HepG2 (cell line): ENCODE results near the gene VCP. TPM values are rescaled to one million over a fixed set of nuclear protein-coding genes. Genes with fewer than 3 reads are reported as not detected.

Experiments used
- CBFB ChIP-seq: sonication (generic); formaldehyde crosslinking; IDR thresholded peaks from 2 replicates; pipeline ENCODE4 v1.4.0; 2020; ENCODE audit warnings: missing genetic modification reagents
- FOSL2 ChIP-seq: sonication (generic); formaldehyde crosslinking; IDR thresholded peaks from 2 replicates; pipeline ENCODE4 v1.4.0; 2020; ENCODE audit warnings: missing genetic modification reagents
- GRHL1 ChIP-seq: sonication (generic); formaldehyde crosslinking; conservative IDR thresholded peaks from 2 replicates; pipeline ENCODE4 v1.8.0; 2022; ENCODE audit warnings: missing genetic modification reagents
- HOMEZ ChIP-seq: IDR thresholded peaks from 2 replicates; pipeline ENCODE4 v1.6.1; 2016; ENCODE audit warnings: low read depth
- IKZF5 ChIP-seq: IDR thresholded peaks from 2 replicates; pipeline ENCODE4 v1.6.1; 2018; ENCODE audit warnings: missing genetic modification reagents, mild to moderate bottlenecking, missing compliant biosample characterization
- IRF2 ChIP-seq: IDR thresholded peaks from 2 replicates; pipeline ENCODE4 v1.6.1; 2018; ENCODE audit warnings: missing genetic modification reagents, missing compliant biosample characterization
- KLF16 ChIP-seq, 2 experiments: sonication (generic) in 1 of 2; formaldehyde crosslinking in 1 of 2; IDR thresholded peaks; 2 replicates each; pipeline versions ENCODE4 v1.6.1 to v1.8.0; 2016 to 2023; ENCODE audit warnings: missing genetic modification reagents in 2 of 2, missing compliant biosample characterization in 1 of 2
- KLF6 ChIP-seq: IDR thresholded peaks from 2 replicates; pipeline ENCODE4 v1.8.0; 2016; ENCODE audit warnings: missing biosample characterization, missing genetic modification reagents
- MXD3 ChIP-seq: IDR thresholded peaks from 2 replicates; pipeline ENCODE4 v1.6.1; 2016; ENCODE audit warnings: mild to moderate bottlenecking, missing biosample characterization, missing genetic modification reagents
- PAX8 ChIP-seq: sonication (generic); formaldehyde crosslinking; IDR thresholded peaks from 2 replicates; pipeline ENCODE4 v1.8.0; 2022; ENCODE audit warnings: mild to moderate bottlenecking, missing genetic modification reagents, borderline replicate concordance
- PHF20 ChIP-seq: sonication (generic); formaldehyde crosslinking; IDR thresholded peaks from 2 replicates; pipeline ENCODE4 v1.5.0; 2020; ENCODE audit warnings: mild to moderate bottlenecking, missing genetic modification reagents
- PLSCR1 ChIP-seq: sonication (generic); formaldehyde crosslinking; IDR thresholded peaks from 2 replicates; pipeline ENCODE4 v1.5.0; 2020; ENCODE audit warnings: missing genetic modification reagents, mild to moderate bottlenecking, borderline replicate concordance
- POLR2G ChIP-seq: fragments of 200-400 bp; formaldehyde crosslinking; IDR thresholded peaks from 2 replicates; pipeline ENCODE4 v1.6.1; 2018; ENCODE audit warnings: mild to moderate bottlenecking, low read depth, low read length, moderate library complexity
- SMAD3 ChIP-seq: sonication (generic); formaldehyde crosslinking; IDR thresholded peaks from 2 replicates; pipeline ENCODE4 v1.4.0; 2020; ENCODE audit warnings: missing genetic modification reagents
- SRSF4 ChIP-seq: fragments of 200-400 bp; formaldehyde crosslinking; IDR thresholded peaks from one replicate; pipeline ENCODE4 v1.6.1; 2018; ENCODE audit warnings: mild to moderate bottlenecking, low read depth, low read length, moderate library complexity; ENCODE audit not compliant: poor library complexity, severe bottlenecking
- XRCC5 ChIP-seq: fragments of 200-400 bp; formaldehyde crosslinking; optimal IDR thresholded peaks from 2 replicates; pipeline ENCODE3; 2017; ENCODE audit warnings: mild to moderate bottlenecking, low read length
- ZBTB7B ChIP-seq: sonication (generic); formaldehyde crosslinking; IDR thresholded peaks from 2 replicates; pipeline ENCODE4 v1.4.0; 2020; ENCODE audit warnings: missing genetic modification reagents
- ZFX ChIP-seq: sonication (generic); formaldehyde crosslinking; IDR thresholded peaks from 2 replicates; pipeline ENCODE4 v1.4.0; 2020; ENCODE audit warnings: mild to moderate bottlenecking, low read depth, missing genetic modification reagents, moderate library complexity
- ZNF788 ChIP-seq: sonication (generic); formaldehyde crosslinking; IDR thresholded peaks from 2 replicates; pipeline ENCODE4 v1.5.0; 2020; ENCODE audit warnings: mild to moderate bottlenecking, missing genetic modification reagents, borderline replicate concordance
- ZSCAN20 ChIP-seq: sonication (generic); formaldehyde crosslinking; IDR thresholded peaks from 2 replicates; pipeline ENCODE4 v1.4.0; 2020; ENCODE audit warnings: missing genetic modification reagents, mild to moderate bottlenecking, borderline replicate concordance
- ZSCAN29 ChIP-seq: sonication (generic); formaldehyde crosslinking; conservative IDR thresholded peaks from 2 replicates; pipeline ENCODE4 v1.4.0; 2020; ENCODE audit warnings: mild to moderate bottlenecking, missing genetic modification reagents
- polyA plus RNA-seq, 8 experiments: library from polyadenylated mRNA; depleted of rRNA in 3 of 8; stranded (reverse) in 7 of 8; unstranded in 1 of 8; fragments of >200 nt; fragmentation: Illumina TruSeq in 4 of 8; extraction: Trizol in 4 of 8; gene quantifications; 2 replicates each; pipeline versions ENCODE4 v1.2.1 to v1.2.3, GENCODE V29; 2011 to 2016; ENCODE audit warnings: low read depth in 4 of 8, missing spikeins in 1 of 8, mixed read lengths in 1 of 8; ENCODE audit not compliant: insufficient read depth in 1 of 8
- total RNA-seq, 5 experiments: library from RNA; depleted of rRNA; stranded (reverse); fragments of >200 nt; fragmentation: Illumina TruSeq; extraction: Trizol; gene quantifications; 2 replicates each; pipeline ENCODE4 v1.2.3, GENCODE V29; 2016; ENCODE audit warnings: low read depth in 1 of 5

Gene VCP
- total and polyA plus RNA-seq, 2 of the 13 experiments (the other 11 are each of a cell fraction or from before 2014, with no cell fraction given) = 143 to 391 TPM

GRCh38 chr9:35079426-35080341 is 7.3 kb upstream of the VCP start, which contains the start of gene FANCG (continued):
- no peak for TF ChIP-seq ZBTB7B
- 0 out of 2 replicates have a peak, but pooled peaks have one; percentile 44 for TF ChIP-seq HOMEZ (CRISPR knock-in tag)
- TF ChIP-seq ZSCAN20 (CRISPR knock-in tag) = peak; percentile 32; the same call in 1 of the 2 replicates
- 0 out of 2 replicates have a peak, but pooled peaks have one; percentile 14 for TF ChIP-seq FOSL2 (CRISPR knock-in tag)
- TF ChIP-seq POLR2G = peak; percentile 57; the same call in 1 of the 2 replicates
- TF ChIP-seq ZNF788 (CRISPR knock-in tag) = peak; percentile 79; the same call in 1 of the 2 replicates
- peak; percentile 86; the same call in 1 of the 2 replicates for TF ChIP-seq SMAD3 (CRISPR knock-in tag)
- TF ChIP-seq ZFX = peak; percentile 88
- peak; percentile 69; the same call in 1 of the 2 replicates for TF ChIP-seq MXD3 (CRISPR knock-in tag)
- TF ChIP-seq IRF2 (CRISPR knock-in tag) = peak; percentile 56; the same call in 1 of the 2 replicates
- TF ChIP-seq PHF20 (CRISPR knock-in tag) = peak; percentile 71
- TF ChIP-seq SRSF4 = no peak
- peak; percentile 72 for TF ChIP-seq CBFB (CRISPR knock-in tag)
- TF ChIP-seq PLSCR1 = no peak
- no peak for TF ChIP-seq GRHL1 (CRISPR knock-in tag)
- TF ChIP-seq XRCC5 = peak; percentile 43
- TF ChIP-seq KLF16 (CRISPR knock-in tag; IDR thresholded peaks at IDR 0.05) = peak in 1 of 2 experiments; percentile 85; a peak in 1 of 4 replicates
- 0 out of 2 replicates have a peak, but pooled peaks have one; percentile 52 for TF ChIP-seq ZSCAN29 (CRISPR knock-in tag)
- 0 out of 2 replicates have a peak, but pooled peaks have one; percentile 28 for TF ChIP-seq KLF6
- no peak for TF ChIP-seq PAX8
- peak; percentile 67; the same call in 1 of the 2 replicates for TF ChIP-seq IKZF5 (CRISPR knock-in tag)
